ENCODE results near the gene LPO. TPM values are rescaled to one million over a fixed set of nuclear protein-coding genes. Genes with fewer than 3 reads are reported as not detected.

The LPO gene
- polyA plus RNA-seq, 3 donors: 0.07 to 1.3 TPM; not detected in 1

DNA sequence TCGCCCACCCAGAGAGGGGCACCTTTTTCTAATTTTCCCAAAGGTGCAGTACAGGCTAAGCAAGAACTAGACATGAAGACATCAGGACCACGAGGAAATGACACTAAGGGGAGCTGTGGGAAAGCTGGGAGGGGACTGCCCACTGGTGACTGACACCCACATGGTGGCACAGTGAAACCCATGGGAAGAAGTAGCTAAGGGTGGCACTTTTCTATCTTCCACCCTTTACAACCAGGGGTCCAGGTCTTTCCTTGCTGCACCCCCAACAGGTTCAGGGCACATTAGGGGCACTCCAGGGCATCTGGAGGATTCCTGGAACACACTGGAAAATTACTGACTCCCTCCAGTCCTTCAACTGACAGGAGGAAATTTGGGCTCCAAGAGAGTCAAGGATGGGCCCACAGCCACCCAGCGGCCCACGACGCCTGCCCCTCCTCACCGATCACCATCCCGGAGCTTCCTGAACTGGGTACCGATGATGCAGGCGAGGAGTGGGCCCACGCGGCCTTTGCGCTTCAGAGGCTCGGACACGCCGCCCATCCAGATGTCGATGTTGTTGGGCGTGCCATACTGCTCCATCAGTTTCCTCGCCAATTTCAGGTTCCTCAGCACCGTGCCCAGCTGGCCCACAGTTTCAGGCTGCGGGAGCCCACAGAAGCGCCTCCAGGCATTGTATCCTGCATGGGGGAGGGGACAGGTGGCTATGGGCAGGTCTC lies 33.0 kb downstream of the LPO start:
- no peak overlapping the region for H3K27ac ChIP-seq (ENCODE audit: low read depth, low read length)
- 71 to 88% (median 78%) methylated on average over 21 of the region's 21 CpGs for WGBS, 3 donors

- WGBS, 3 donors: 63 to 83% (median 71%) methylated on average over 12 of the region's 12 CpGs
- no peak overlapping the region for H3K27ac ChIP-seq (ENCODE audit: low read depth, low read length)
These were observed 34.2 kb downstream of the LPO start for GRCh38 chr17:58272367-58273280.

DNA sequence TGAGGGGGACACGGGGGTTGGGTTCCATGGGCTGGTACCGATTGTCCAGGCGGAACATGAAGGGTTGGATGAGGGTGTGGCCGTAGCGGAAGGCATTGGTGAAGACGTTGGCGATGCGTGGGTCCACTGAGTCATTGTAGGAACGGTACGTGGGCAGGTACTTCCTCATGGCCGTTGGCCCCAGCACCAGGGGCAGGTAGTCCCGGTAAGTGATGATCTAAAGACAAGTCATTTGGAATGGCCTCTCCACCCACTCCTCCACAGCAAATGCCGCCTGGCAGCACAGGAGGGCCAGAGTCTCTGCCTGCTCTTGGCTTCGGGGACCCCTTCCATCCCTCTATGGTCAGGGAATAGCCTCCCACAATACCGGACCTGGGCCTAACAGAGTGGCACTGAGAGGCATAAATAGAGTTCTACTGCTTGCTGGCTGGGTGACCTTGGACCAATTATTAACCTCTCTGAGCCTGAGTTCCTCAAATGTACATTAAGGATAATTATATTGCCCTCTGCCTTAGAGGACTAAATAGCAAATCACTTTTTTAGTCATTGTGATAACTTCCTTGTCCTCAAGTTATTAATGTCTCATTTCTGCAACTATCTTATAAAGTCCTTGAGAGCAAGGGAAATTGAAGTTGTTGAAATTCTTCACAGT lies 35.2 kb downstream of the LPO start:
- 53 to 80% (median 63%) methylated on average over 15 of the region's 15 CpGs for WGBS, 3 donors
- no peak overlapping the region for H3K27ac ChIP-seq (ENCODE audit: low read depth, low read length)

GRCh38 chr17:58275417-58275816 lies 37.0 kb downstream of the LPO start:
- H3K27ac ChIP-seq (ENCODE audit: low read depth, low read length): no peak overlapping the region
- 54 to 81% (median 64%) methylated on average over 10 of the region's 10 CpGs for WGBS, 3 donors

GRCh38 chr17:58276423-58276822 lies 38.0 kb downstream of the LPO start:
- 33 to 42% (median 37%) methylated on average over 2 of the region's 2 CpGs for WGBS, 3 donors
- H3K27ac ChIP-seq (ENCODE audit: low read depth, low read length): no peak overlapping the region

DNA sequence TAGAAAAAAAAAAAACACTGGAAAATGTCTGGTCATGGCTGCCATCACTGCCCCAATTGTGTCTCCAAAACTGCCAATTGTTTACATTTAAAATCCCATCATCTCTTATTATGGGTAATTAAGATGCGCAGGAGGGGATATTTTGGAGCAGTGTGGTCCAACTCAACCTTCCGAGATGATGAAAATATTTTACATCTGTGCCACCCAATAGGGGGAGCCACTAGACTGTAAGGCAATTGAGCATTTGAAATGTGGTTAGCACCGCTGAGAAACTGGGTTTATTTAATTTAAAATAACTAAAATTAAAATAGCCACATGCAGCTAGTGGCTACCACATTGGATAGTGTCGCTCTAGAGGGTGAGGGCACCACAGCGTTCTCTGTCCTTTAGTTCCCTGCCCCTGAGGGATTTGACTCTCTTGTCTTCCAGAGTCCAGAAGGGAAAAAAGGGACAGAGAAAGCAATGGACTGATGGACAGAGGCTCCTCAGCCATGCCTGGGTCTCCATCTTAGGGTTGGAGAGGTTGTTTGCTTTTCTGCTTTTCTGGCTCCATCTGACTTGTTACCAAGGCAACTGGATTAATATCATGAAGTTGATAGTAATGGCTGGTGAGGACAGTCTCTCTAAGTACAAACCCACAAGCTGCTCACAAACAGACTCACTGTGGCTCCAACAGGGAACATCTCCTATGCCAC lies 38.9 kb downstream of the LPO start:
- 45 to 72% (median 49%) methylated on average over 5 of the region's 5 CpGs for WGBS, 3 donors
- H3K27ac ChIP-seq (ENCODE audit: low read depth, low read length): no peak overlapping the region

- no peak overlapping the region for H3K27ac ChIP-seq (ENCODE audit: low read depth, low read length)
- 63 to 90% (median 73%) methylated on average over 36 of the region's 36 CpGs for WGBS, 3 donors
These were observed 39.6 kb downstream of the LPO start for GRCh38 chr17:58277802-58278595.

DNA sequence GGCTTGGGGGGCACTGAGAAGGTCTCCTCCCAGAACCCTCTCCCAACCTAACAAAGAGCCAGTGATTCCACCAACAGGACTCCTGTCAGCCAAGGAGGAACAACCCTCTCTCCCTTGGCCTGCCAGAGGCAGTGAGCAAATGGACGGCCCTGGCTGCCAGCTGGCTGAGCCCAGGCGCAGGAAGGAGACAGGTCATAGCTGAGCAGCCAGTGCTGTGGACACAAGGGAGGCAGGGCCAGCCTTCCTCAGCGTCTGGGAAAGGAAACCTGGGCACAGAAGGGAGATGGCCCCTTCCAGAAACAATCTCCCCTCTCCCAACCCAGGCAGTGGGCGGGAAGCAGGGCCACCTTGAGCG lies 40.3 kb downstream of the LPO start:
- H3K27ac ChIP-seq (ENCODE audit: low read depth, low read length): no peak overlapping the region
- WGBS, 3 donors: 14 to 25% (median 20%) methylated on average over 4 to 5 of the region's 5 CpGs

GRCh38 chr17:58279016-58279711 lies 40.8 kb downstream of the LPO start:
- H3K27ac ChIP-seq (ENCODE audit: low read depth, low read length): no peak overlapping the region
- 12 to 20% (median 13%) methylated on average over 44 to 60 of the region's 60 CpGs for WGBS, 3 donors

DNA sequence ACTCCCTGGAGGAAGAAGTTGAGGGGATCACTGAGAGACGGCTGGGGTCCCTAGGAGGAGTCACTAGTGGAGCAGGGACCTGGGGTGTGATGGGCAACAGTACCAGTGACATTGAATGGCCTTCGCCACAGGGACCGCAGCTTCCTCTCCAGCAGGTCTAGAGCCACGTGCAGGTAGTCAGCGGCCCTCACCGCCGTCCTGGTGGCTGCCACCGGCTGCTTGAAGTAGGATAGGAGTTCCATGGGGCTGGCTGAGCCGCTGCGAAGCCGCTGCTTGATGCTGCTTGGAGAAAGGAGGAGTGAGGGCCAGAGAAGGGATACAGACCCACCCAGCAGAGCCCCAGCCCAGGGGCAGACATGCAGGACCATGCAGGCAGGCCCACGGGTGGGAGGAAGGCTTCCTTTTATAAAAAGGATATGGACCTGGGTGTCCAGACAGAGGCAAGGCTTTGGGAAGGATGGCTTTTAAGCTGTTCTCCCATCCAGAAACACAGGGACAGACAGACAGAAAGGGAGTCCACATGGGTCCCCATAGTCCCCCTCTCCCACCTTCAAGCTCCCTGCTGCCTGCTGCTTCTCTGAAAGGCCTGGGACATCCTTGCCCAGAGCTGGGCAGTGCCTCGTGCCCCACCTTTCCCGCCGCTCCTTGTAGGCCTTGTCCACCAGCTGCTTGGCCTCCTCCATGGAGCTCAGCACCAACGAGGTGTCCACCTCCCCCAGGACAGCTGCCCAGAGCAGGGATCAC lies 41.5 kb downstream of the LPO start:
- H3K27ac ChIP-seq (ENCODE audit: low read depth, low read length): no peak overlapping the region
- WGBS, 3 donors: 57 to 75% (median 60%) methylated on average over 15 to 16 of the region's 16 CpGs

- H3K27ac ChIP-seq (ENCODE audit: low read depth, low read length): no peak within 1 kb of the TSS
- 52 to 85% (median 57%) methylated on average over 4 to 5 of the region's 5 CpGs for WGBS, 3 donors
These were observed 42.3 kb downstream of the LPO start, which contains the start of gene MPO for GRCh38 chr17:58280480-58281217. TSS of gene MPO (minus strand) at chr17:58280935. CDS start at chr17:58280758, 177 bp downstream.

- 8 to 42% (median 21%) methylated on average over 2 of the region's 2 CpGs for WGBS, 3 donors
- H3K27ac ChIP-seq (ENCODE audit: low read depth, low read length): no peak overlapping the region
These were observed 43.2 kb downstream of the LPO start for GRCh38 chr17:58281511-58282011.

- 75 to 79% (median 78%) methylated on average over 6 of the region's 6 CpGs for WGBS, 3 donors
These were observed 44.1 kb downstream of the LPO start for GRCh38 chr17:58282442-58282841.

GRCh38 chr17:58283674-58284612 lies 45.6 kb downstream of the LPO start:
- WGBS, 3 donors: 61 to 70% (median 62%) methylated on average over 12 of the region's 12 CpGs
- no peak overlapping the region for H3K27ac ChIP-seq (ENCODE audit: low read depth, low read length)

More at GRCh38 chr17:58282442-58282841, 44.1 kb downstream of the LPO start:
- no peak overlapping the region for H3K27ac ChIP-seq (ENCODE audit: low read depth, low read length)
